K562 (cell line): ENCODE data around the gene GALNT5. TPM values are rescaled to one million over a fixed set of nuclear protein-coding genes. Genes with fewer than 3 reads are reported as not detected.

Source experiments
- ARID1B ChIP-seq: fragments of 450-650 bp; IDR thresholded peaks from 2 replicates; pipeline ENCODE4 v1.6.1; 2016; ENCODE audit warnings: antibody characterized with exemption, mild to moderate bottlenecking, inconsistent platforms
- CTBP1 ChIP-seq: fragments of 450-650 bp; IDR thresholded peaks from 2 replicates; pipeline ENCODE4 v1.6.1; 2016; ENCODE audit warnings: borderline replicate concordance
- CTCF ChIP-seq, 3 experiments: IDR thresholded peaks in 2 of 3; conservative IDR thresholded peaks in 1 of 3; 2 replicates each; pipeline ENCODE4 v1.5.1; 2011 to 2012; ENCODE audit warnings: low read length in 3 of 3, mild to moderate bottlenecking in 3 of 3, control low read depth in 2 of 3, improper control_type of control experiment in 1 of 3, inconsistent platforms in 1 of 3, low read depth in 1 of 3, mixed read lengths in 1 of 3, moderate library complexity in 1 of 3; ENCODE audit not compliant: insufficient read depth in 2 of 3
- CTCFL ChIP-seq: IDR thresholded peaks from 2 replicates; pipeline ENCODE4 v1.6.1; 2011; ENCODE audit warnings: borderline replicate concordance, low read depth, mild to moderate bottlenecking, moderate library complexity, low read length; ENCODE audit not compliant: insufficient read depth, poor library complexity, severe bottlenecking
- KDM1A ChIP-seq, 2 experiments: fragments of 450-650 bp; IDR thresholded peaks; 2 replicates each; pipeline ENCODE4 v1.6.1; 2016; ENCODE audit warnings: mild to moderate bottlenecking in 2 of 2
- TAF9B ChIP-seq: fragments of 450-650 bp; IDR thresholded peaks from 2 replicates; pipeline ENCODE4 v1.6.1; 2018; ENCODE audit warnings: mild to moderate bottlenecking; ENCODE audit not compliant: partially characterized antibody
- ZC3H8 ChIP-seq: fragments of 450-650 bp; IDR thresholded peaks from 2 replicates; pipeline ENCODE4 v1.6.1; 2017
- ZNF592 ChIP-seq: fragments of 450-650 bp; IDR thresholded peaks from 2 replicates; pipeline ENCODE4 v1.6.1; 2017; ENCODE audit warnings: antibody characterized with exemption, mild to moderate bottlenecking
- polyA plus RNA-seq, 8 experiments: library from polyadenylated mRNA; depleted of rRNA in 4 of 8; stranded (reverse) in 5 of 8; unstranded in 3 of 8; fragments of >200 nt; fragmentation: Nextera tagmentation in 2 of 8; fragmentation: Illumina TruSeq in 1 of 8; extraction: Ambion mirVana in 2 of 8; extraction: Trizol in 1 of 8; gene quantifications; 2 replicates each; pipeline versions ENCODE4 v1.2.1 to v1.2.3, GENCODE V29; 2011 to 2014; ENCODE audit warnings: inconsistent platforms in 1 of 8, missing spikeins in 1 of 8
- total RNA-seq, 7 experiments: library from RNA; depleted of rRNA in 6 of 7; stranded (reverse); fragments of >200 nt in 6 of 7; fragmentation: Illumina TruSeq in 2 of 7; extraction: Trizol in 2 of 7; gene quantifications; 2 replicates each; pipeline versions ENCODE4 v1.2.1 to v1.2.3, GENCODE V29; 2011 to 2021; ENCODE audit warnings: low replicate concordance in 1 of 7
- TF ChIP-seq, protein P1 (sequence below): fragments of 450-650 bp; IDR thresholded peaks from 2 replicates; pipeline ENCODE4 v1.6.1; 2016; ENCODE audit warnings: mild to moderate bottlenecking
- TF ChIP-seq, protein P2 (sequence below): fragments of 250-450 bp; sonication (Bioruptor Pico); IDR thresholded peaks from 2 replicates; pipeline ENCODE4 v1.5.1; 2021; ENCODE audit warnings: mild to moderate bottlenecking
- TF ChIP-seq, protein P3 (sequence below): conservative IDR thresholded peaks from 2 replicates; pipeline ENCODE4 v1.6.1; 2011; ENCODE audit warnings: low read depth, mild to moderate bottlenecking, low read length; ENCODE audit not compliant: control insufficient read depth

Gene GALNT5
- total and polyA plus RNA-seq, 9 of the 15 experiments (the other 6 are each of a cell fraction or from before 2014, with no cell fraction given): 21.6 to 73.0 (median 54.7) TPM

DNA sequence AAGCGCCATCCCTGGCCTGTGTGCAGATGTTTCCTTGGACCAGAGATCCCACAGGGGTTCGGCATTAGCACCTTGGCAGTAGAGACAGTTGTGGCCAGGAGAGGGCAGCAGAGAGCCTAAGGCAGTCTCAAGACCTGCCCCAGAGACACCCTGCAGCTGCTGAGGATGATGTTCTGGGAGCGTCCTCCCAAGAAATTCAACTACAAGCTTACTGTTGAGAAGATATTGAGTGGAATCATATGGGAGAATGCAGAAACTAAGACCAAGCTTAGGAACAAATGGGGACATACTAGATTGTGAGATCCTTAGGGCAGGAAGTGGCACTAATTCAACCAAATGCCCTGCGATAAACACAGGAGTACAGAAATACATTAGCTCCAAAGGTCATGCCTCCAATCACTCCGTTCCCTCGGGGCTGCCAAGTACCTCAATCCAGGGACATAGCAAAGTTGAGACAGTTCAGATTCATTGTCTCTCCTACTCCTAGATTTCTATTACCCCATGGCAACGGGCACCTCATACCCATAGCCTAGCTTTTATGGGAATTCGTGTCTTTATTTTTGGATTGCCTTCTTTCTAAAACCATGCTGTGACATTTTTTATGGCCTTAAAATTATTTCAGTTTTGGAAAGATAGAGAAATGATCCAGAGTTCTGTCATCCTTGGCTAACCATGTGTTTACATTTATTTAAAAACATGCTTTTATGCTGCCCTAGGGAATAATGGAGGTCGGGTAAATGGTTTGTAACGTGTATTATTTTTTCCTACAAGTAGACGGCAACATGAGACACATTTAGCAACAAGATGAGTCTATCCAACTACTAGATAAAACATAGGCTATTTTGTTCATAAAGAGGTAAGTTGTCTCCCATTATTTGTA lies 70.4 kb downstream of the GALNT5 start (continued):
- peak; percentile 93 to 99 (median 94) for TF ChIP-seq CTCF (IDR thresholded peaks at IDR 0.05 in 2 of 3, conservative IDR thresholded peaks at IDR 0.05 in 1 of 3; ENCODE audit: insufficient read depth in 2 of 3, low read depth in 1 of 3, low read length in 3 of 3)
- no peak for TF ChIP-seq ARID1B
- no peak for TF ChIP-seq TAF9B
- peak in 1 of 2 experiments; percentile 28; a peak in 1 of 4 replicates for TF ChIP-seq KDM1A (IDR thresholded peaks at IDR 0.05)
- TF ChIP-seq CTBP1: peak; percentile 83
- TF ChIP-seq, protein P1, sequence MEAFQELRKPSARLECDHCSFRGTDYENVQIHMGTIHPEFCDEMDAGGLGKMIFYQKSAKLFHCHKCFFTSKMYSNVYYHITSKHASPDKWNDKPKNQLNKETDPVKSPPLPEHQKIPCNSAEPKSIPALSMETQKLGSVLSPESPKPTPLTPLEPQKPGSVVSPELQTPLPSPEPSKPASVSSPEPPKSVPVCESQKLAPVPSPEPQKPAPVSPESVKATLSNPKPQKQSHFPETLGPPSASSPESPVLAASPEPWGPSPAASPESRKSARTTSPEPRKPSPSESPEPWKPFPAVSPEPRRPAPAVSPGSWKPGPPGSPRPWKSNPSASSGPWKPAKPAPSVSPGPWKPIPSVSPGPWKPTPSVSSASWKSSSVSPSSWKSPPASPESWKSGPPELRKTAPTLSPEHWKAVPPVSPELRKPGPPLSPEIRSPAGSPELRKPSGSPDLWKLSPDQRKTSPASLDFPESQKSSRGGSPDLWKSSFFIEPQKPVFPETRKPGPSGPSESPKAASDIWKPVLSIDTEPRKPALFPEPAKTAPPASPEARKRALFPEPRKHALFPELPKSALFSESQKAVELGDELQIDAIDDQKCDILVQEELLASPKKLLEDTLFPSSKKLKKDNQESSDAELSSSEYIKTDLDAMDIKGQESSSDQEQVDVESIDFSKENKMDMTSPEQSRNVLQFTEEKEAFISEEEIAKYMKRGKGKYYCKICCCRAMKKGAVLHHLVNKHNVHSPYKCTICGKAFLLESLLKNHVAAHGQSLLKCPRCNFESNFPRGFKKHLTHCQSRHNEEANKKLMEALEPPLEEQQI: 0 out of 2 replicates have a peak, but pooled peaks have one; percentile 23
- TF ChIP-seq, protein P2, sequence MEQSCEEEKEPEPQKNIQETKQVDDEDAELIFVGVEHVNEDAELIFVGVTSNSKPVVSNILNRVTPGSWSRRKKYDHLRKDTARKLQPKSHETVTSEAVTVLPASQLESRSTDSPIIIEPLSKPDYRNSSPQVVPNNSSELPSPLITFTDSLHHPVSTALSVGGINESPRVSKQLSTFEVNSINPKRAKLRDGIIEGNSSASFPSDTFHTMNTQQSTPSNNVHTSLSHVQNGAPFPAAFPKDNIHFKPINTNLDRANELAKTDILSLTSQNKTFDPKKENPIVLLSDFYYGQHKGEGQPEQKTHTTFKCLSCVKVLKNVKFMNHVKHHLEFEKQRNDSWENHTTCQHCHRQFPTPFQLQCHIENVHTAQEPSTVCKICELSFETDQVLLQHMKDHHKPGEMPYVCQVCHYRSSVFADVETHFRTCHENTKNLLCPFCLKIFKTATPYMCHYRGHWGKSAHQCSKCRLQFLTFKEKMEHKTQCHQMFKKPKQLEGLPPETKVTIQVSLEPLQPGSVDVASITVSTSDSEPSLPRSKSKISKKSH (CRISPR knock-in tag): no peak
- TF ChIP-seq, protein P3, sequence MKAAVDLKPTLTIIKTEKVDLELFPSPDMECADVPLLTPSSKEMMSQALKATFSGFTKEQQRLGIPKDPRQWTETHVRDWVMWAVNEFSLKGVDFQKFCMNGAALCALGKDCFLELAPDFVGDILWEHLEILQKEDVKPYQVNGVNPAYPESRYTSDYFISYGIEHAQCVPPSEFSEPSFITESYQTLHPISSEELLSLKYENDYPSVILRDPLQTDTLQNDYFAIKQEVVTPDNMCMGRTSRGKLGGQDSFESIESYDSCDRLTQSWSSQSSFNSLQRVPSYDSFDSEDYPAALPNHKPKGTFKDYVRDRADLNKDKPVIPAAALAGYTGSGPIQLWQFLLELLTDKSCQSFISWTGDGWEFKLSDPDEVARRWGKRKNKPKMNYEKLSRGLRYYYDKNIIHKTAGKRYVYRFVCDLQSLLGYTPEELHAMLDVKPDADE: no peak
- TF ChIP-seq ZC3H8: no peak
- TF ChIP-seq CTCFL: peak; percentile 6
- no peak for TF ChIP-seq ZNF592
